ENCODE data around the gene DMAP1.
A peak's percentile ranks its signal among the peaks of the same experiment; 100 is the strongest.
"Not testable (repeated sequence)": the region's sequence is repeated elsewhere in the genome, so short reads cannot be mapped to it uniquely, and the experiment has no call there.

DMAP1 gene, protein sequence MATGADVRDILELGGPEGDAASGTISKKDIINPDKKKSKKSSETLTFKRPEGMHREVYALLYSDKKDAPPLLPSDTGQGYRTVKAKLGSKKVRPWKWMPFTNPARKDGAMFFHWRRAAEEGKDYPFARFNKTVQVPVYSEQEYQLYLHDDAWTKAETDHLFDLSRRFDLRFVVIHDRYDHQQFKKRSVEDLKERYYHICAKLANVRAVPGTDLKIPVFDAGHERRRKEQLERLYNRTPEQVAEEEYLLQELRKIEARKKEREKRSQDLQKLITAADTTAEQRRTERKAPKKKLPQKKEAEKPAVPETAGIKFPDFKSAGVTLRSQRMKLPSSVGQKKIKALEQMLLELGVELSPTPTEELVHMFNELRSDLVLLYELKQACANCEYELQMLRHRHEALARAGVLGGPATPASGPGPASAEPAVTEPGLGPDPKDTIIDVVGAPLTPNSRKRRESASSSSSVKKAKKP

DNA sequence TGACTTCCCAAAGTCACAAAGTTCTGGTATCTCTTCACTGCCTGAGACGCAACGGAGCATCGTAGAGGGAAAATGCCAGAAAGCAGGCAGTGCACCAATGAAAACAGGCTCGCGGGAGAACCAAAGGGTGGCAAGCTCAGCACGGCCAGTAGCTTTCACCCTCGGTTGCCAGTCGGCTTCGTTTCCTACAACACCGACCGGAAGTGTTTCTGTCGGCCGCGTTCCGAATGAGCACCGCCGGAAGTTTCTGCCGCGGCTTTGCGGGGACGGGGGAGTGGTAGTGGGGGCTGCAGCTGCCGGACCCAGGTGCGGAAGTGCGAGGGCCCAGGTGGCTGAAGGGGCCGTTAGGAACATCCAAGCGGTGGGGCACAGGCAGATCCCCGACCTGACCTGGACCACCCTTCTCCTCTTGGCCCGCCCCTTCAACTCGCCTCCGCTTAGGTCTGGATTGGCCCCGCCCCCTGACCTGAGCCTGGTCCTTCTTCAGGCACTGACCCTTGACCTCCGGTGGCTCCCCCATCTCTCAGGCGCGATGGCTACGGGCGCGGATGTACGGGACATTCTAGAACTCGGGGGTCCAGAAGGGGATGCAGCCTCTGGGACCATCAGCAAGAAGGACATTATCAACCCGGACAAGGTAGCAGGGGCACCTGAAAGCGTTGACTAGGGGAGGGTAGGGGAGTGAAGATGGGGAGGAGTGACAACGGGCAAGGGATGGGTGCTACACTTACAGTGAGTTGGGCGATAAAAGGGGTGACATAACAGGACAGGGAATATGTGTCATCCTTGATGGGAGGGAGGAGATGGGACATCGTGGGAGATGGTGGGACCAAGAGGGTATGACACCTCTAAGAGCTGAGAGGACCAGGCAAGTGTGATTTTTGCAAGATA is at the start of gene DMAP1:
Gene DMAP1 (plus strand): TSS at position 250 of the 891 bp plus-strand sequence. CDS start 283 bp downstream, at position 533.
- peak; percentile 82 to 85 for DNase-seq

DNA sequence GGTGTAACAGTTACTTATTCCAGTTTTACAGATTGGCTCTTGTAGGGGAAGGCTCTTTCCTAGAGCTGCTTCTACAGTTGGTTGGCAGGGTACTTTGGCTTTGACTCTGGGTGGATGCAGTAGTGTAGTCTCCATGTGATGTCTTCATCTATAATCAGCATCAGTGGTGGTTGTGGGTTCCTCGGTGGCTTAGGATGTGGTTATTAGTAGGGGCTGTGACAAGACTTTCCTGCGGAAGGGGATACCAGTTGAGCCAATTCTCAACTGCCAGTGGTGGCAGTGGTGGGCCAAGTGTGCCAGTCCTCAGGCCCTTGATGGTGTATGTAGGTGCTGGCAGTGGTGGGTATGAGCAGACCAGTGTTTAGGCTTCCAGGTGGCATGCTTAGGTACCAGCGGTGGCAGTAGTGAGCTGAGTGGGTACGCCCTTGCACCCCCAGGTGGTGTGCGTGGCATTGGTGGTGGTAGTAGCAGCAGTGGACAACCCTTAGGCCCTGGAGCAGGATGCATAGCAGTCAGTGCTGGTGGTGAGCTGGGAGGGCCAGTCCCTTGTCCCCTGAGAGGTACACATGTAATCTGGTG is 44.7 kb upstream of the DMAP1 start:
- no peak for DNase-seq

DNA sequence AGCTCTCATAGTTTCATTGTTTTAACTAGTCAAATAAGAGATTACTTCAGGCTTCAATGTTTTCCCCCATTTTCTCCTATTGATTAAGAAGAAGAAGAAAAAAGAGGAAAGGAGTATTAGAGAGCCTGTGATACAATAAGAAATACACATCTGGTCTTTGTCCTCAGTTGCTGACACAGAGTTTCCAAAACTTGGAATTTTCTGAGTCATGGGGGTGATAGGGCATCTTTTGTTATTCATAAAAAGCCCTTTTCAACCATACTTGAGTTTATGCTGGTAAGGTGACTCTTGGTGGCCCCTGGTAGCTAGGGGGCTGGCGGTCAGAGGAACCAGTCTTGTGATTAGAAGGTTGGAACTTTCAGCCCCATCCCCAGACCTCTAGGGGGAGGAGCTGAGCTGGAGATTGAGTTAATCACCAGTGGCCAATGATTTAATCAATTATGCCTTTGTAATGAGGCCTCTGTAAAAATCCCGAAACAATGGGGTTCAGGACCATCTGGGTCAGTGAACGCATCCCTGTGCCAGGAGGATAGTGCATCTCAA is 42.9 kb upstream of the DMAP1 start:
- DNase-seq, result no peak

DNA sequence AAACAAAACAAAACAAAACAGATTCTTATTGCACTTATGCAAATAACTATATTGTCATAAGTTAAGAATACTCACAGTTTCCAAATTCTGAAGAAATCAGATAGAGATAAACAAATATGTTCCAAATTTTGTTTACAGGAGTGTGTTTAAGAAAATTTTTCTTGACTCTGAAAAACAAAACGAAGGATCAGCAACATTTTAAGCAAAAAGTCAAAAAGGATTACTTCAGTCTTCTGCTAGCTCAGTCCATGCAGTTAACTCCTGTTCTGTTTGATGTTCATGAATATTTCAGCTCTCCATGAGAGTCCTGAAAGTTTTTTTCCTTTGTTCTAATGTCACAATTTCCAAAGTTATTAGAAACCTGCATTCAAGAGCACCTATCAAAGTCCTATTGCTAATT is 38.6 kb upstream of the DMAP1 start:
- DNase-seq, result no peak

DNA sequence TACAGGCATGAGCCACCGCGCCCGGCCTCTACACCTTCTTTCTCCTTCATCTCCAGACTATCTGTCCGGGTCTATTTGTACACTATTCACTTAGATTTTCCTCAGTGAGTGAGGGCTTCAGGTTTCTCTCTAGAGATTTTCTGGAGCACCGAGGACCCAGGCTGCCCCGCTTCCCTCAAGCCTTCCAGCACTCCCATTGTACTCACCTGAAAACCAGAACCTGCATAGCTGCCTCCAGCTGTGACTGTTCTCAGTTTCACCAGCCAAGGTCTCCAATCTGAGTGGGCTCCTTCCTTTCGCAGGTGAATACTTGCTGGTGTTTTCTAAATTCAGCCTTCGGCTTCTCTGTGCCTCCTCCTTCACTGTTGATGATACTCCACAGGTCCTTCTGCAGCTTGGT is 12.9 kb upstream of the DMAP1 start:
- no peak for DNase-seq

DNA sequence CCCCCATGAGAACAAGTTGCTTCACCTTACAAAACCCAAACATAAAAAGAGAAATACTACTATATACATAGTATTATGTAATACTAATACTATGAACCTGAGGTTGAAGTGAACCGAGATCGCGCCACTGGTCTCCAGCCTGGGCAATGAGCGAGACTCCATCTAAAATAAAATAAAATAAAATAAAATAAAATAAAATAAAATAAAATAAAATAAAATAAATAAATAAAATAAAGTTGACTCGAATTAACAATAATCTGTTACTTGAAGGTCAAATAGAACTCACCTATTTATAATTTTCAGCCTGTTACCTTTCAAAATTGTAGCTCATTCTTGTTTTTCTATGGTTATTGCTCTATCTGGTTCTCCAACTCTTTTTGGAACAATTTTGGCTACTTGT is 6.7 kb upstream of the DMAP1 start:
- DNase-seq, result not testable (repeated sequence)

DNA sequence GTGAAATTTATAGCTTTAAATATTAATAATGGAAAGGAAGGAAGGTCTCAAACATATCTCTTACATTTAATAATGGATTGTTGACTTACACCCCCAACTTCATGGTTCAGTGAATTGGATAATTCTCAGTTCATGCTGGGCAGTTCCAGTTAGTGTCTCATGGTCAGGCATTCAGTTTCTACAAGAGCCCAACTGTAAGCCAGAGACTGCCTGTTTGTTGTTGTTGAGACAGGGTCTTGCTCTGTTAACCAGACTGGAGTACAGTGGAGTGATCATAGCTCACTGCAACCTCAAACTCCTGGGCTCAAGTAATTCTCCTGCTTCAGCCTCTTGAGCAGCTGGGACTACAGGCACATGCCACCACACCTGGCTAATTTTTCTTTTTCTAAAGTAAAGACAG is 5.0 kb upstream of the DMAP1 start:
- no peak for DNase-seq

DNA sequence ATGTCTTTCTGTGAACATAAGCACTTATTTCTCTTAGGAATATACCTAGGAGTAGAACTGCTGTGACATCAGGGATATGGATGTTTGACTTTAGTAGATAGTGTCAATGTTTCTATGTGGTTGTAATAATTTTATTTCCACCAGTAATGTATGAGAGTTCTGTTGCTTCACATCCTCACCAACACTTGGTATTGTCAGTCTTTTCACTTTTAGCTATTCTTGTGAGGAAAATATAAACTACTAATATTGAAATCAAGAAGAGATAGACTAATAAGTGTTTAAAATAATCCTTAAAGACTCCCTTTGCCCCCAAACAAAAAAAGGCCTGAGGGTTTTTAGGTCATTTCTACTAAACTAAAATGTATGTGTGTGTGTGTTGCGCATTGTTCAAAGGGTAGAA is 2.7 kb upstream of the DMAP1 start:
- no peak for DNase-seq

DNA sequence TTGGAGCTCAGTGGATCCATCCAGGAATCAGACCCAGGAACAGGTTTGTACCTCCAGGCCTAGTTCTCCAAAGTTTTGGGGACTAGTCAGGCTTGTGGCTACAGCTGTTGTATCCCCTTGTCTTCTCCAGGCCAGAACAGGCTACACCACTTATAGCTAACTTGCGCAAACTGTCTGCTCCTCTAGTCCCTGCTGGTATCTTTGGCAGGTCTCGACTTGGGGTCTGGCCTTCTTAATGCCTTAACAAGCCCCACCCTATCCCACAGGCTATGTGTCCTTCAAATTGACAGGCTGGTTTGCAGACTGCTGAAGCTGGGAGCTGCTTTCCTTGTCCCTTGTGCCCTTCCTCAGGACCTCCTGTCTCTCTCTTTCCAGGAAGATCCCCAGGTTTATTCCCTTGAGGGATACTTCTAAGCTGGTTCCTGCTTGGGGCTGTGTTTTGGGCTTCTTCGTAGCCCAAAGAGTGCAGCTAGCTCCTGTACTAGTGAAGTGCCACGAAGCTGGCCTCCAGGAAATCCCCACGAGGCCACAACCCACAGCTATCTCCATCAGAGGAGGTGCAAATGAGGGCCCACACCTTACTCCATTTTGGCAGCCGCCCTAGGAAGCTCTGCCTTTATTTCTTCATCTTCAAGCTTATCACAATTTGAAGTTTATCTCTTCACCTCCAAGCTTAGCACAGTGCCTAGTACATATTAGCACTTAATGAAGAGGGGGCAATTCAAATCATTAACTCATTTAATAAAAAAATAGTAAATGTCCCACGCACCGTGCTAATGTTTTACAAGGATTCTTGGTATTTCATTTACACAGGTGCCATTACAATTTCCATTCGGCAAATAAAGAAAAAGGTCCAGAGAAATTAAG is 683 bp upstream of the DMAP1 start:
- DNase-seq, result peak in 1 of 2 donors; percentile 20

DNA sequence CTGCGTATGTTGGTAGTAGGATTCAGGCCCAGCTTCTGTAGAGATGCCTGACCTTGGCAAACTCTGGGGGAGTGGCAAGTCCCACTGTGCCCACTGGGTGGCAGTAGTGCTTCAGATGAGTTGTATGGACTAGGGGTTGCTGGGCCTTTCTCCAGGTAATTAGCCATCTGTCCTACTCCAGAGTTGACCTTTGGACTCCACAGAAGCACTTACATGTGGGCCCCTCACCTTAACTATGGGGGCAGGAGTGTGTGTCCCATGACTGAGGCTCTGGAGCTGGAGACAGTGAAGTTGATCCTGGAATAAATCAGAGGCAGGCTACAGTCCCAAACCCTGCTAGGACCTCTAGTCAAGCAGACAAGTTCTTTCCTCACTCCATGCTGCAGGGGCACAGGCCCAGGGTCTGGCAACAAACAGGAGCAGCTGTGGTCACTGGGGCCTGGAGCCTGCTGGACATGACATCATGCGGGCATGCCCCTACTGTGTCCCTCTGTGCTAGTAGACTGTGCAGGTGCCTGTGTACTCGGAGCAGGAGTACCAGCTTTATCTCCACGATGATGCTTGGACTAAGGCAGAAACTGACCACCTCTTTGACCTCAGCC is 4.6 kb downstream of the DMAP1 start:
- DNase-seq, result peak; percentile 53 to 77

DNA sequence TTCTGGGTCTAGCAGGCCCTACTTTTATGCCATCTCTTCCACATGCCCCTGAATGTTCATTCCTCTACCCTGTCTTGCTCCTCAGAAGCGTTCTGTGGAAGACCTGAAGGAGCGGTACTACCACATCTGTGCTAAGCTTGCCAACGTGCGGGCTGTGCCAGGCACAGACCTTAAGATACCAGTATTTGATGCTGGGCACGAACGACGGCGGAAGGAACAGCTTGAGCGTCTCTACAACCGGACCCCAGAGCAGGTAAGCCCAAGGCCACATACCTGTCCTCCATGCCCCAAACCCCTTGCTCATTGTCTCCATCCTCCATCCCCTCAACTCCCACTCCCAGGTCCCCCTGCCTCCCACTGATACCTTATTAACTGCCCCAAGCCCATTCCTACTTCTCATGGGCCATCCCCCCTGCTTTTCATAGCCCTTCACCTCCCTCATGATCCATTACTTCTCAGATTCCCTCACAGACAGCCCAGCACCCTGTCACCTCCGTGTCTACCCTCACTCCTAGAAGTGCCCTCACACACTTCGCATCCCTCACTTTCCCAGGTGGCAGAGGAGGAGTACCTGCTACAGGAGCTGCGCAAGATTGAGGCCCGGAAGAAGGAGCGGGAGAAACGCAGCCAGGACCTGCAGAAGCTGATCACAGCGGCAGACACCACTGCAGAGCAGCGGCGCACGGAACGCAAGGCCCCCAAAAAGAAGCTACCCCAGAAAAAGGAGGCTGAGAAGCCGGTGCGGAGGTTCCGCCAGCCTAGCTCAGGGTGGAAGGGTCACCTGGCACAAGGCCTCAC is 5.4 kb downstream of the DMAP1 start:
- no peak for DNase-seq

DNA sequence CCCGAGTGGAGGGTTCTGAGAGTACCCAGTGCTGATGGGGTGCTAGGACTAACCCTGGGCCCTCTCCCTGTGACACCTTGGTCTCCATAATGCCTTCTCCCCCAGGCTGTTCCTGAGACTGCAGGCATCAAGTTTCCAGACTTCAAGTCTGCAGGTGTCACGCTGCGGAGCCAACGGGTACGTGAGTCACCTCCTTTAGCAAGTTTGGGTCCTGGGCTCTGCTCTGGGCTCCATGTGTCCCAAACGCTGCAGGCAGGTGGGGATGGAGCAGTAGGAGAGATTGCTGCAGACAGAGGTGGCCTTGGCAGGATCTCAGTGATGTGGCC is 6.0 kb downstream of the DMAP1 start:
- no peak for DNase-seq

DNA sequence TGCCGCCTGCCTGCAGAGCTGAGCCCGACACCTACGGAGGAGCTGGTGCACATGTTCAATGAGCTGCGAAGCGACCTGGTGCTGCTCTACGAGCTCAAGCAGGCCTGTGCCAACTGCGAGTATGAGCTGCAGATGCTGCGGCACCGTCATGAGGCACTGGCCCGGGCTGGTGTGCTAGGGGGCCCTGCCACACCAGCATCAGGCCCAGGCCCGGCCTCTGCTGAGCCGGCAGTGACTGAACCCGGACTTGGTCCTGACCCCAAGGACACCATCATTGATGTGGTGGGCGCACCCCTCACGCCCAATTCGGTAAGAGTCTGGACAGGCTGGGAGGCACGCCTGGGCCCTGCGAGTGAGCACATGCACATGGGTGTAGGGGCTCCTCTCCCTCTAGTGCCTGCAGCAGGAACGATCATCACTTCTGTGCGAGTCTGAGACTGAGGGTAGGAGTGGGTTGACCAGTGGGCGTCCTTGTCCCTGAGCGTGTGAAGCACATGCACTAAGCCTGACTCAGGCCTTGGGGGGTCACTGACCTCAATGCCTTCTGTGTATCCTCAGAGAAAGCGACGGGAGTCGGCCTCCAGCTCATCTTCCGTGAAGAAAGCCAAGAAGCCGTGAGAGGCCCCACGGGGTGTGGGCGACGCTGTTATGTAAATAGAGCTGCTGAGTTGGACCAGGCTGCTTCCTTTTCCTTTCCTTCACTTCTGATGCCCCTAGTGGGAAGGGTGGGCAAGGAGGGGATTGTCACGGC is 6.9 kb downstream of the DMAP1 start:
- DNase-seq, result no peak

DNA sequence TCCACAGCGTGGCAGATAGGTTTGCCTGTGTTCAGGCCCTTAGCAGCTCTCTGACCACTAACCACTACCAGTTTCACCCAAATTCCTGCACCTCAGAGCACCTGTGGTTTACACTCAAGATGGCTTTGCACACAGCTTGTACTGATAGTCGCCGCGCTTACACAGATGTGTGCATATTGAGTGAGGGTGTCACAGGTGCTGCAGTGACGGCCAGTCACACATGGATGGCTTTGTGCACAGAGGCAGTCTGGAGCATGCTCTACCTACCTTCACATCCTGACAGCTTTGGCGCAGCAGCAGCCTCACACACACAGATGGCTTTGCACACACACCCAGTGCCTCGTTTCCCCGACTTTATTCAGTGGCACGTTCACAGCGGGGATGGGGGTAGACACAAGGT is 7.5 kb downstream of the DMAP1 start:
- no peak for DNase-seq

DNA sequence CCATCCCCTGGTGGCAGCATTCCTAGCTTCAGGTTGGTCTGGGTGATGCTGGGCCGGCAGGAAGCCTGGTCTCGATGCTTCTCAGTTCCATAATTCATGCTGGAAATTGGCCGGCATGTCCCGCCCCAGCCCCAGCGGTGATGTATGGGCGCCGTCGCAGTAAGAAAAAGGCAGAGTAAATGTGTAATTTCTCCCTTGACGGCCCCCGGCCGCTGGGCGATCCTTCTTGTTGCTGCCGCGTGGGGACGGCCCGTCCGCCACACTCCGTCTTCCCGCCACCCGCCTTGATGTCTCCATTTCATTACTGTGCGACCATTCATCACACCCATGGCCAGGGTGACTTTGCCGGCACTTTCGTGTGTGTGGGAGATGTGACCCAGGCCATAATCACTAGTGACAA is 8.5 kb downstream of the DMAP1 start:
- no peak for DNase-seq

DNA sequence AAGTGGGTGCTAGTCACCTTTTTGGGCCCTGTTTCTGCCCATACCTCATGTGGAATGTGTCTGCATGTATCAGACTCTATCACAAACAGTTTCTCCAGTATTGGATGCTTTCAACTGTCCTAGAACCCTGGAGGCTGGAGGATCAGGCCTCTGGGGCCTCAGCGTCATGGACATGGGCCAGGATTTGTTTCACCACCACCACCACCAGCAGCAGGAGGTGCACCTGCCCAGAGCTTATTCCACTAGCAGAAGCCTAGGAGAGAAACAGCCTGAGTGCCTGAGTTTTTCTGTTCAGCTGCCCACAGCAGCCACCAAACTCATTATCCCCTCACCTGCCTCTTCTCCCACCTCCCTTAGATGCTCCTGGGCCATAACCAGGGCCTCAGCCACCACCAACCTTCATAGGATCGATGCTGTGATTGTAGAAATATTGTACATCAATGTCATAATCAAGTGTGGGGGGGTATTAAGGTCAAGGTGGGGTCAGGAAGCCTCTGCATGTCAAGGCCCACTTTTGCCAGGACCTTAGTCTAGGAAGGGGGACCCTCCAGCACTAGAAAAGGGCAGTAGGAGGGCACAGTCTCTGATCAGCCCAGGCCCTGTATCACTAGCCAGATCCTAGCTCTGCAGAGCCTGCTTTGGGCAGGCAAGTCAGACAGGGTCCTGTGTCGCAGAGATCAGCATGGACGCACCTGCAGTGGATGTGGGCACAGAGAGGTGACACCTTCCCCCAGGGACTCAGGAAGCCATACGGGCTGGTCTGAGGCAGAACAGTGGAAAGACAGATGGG is 9.3 kb downstream of the DMAP1 start:
- no peak for DNase-seq

DNA sequence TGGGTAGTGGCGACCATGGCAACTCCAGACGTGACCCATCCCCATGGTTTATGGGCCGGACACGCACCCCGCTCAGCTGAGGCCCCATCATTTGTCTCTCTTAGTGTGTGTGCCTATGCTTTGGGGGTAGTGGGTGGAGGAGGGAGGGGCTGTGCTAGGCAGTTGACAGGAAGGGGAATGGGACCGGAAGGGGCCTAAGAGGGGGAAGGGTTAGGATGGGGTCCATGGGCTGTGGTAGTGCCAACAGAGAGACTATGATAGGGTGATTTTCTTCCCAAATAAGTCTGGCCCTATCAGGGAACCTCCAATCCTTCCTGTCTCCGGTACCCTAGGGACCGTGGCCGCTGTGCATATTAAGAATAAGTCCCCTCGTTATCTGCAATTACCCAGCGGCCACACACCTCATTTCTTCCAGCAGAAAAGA is 9.9 kb downstream of the DMAP1 start:
- DNase-seq, result no peak

DNA sequence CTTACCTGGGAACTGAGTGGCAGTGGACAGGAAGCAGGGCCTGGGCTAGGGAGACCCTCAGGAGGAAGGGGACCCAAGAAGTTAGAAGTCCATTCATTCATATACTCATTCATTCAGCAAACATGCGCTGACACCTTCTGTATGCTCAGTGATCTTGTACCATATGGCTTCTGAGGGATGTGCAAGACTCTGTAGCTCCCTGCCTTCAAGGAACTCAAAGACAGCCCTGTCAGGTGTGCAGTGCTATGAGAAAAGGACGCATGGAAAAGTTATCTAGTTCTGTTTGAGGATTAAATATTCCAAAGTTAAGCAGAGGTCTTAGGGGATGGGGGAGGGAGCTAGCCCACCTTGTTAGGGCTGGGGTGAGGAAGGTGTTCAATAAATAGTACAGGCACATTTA is 12.5 kb downstream of the DMAP1 start:
- DNase-seq, result no peak

DNA sequence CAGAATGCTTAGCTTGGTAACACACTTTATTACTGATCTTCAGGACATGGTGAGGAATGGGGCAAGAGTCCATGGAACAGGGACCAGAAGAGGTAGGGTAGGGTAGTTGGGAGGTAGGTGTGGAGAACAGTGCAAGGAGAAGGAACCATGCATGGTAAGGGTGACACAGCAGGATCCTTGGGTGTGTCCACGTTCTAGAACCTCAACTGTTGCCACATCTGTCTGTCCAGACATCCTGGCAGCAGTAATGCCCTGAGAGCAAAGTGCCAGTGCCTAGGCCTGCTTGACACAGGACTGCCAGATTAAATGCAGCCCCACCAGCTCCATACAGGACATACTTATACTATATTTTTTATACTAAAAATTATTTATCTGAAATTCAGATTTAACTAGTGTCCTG is 13.9 kb downstream of the DMAP1 start:
- no peak for DNase-seq

Measured in activated CD4-positive, alpha-beta T cell treated with anti-CD3 and anti-CD28 coated beads for 4 hours (primary cell).